ENCODE results near the gene TBC1D8. TPM values are rescaled to one million over a fixed set of nuclear protein-coding genes. Genes with fewer than 3 reads are reported as not detected.

The TBC1D8 gene
- polyA plus RNA-seq, 1 donor, result 45.3 TPM

DNA sequence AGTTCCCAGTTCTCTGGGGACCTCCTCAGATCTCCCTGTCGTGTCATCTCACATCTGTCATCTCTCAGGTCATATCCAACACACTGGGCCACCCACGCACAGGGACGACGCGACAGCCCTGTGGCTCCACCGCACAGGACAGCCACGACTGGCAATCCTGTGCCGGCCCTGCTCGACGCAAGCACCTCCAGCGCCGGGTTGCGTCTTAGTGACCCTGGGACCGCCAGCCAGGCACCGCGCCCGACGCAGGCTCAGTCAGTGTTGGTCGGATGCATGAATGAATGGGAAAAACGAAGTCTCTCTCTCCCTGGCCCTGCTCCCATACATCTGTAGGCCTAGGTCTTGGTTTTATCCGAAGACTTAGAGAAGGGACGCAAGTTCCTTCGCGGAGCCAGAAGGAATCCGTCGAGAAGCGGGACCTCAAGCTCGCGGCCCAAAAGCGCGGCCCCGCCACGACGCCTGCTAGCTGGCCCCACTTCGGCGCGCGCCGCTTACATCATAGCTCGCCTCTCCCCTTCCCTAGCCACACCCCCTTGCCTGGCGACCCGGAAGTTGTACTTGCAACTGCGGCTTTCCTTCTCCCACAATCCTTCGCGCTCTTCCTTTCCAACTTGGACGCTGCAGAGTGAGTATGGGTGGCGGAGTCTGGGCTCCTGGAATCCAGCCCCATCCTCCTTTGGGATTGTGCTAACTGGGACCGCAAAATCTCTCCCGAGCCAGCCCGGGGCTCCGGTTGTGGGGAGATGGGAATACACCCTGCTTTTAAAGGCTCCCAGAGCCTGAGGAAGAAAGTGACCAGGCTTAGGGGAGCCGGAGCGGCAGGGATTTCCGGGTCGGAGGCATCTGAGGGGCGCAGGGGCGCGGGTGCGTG, 149.3 kb downstream of the TBC1D8 start, which contains the start of gene RPL31:
Gene RPL31, plus strand, starts transcription at position 599 of the 871 bp plus-strand sequence. CDS start 413 bp downstream, outside the sequence.
- DNase-seq, result peak; percentile 97

DNA sequence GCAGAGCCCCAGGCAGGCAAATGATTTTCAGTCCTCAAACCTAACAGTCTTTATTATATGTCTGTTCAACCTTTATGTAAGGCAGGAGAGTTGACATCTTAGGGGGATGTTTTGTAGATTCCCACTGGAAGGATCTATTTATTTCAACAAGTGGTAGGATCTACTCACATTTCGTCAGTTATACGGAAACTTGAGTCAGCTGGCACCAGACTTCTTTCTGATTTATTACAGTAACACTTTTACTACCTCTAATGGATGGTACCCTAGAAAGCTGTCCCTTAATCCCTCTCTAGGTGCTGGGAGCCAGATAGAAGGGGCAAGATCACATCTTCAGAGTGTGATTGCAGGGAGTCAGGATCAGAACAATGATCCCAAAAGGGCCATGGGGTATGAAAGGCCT, 151.2 kb downstream of the TBC1D8 start:
- DNase-seq, result no peak

DNA sequence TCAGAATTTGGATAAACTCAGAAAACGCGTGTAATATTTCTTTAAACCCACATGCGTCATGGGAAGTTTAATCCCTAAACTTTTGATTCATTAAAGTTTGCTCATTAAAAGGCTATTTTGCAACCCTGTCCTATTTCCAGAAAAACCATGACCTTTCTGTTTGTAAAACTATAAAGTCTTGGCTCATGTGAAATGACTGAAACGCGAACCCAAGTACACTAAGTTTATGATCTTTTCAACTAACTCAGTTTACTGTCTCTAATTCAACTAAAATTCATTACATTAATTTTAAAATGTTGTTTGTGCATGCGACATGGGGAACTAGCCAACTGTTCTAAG, 153.0 kb downstream of the TBC1D8 start:
- no peak for DNase-seq

DNA sequence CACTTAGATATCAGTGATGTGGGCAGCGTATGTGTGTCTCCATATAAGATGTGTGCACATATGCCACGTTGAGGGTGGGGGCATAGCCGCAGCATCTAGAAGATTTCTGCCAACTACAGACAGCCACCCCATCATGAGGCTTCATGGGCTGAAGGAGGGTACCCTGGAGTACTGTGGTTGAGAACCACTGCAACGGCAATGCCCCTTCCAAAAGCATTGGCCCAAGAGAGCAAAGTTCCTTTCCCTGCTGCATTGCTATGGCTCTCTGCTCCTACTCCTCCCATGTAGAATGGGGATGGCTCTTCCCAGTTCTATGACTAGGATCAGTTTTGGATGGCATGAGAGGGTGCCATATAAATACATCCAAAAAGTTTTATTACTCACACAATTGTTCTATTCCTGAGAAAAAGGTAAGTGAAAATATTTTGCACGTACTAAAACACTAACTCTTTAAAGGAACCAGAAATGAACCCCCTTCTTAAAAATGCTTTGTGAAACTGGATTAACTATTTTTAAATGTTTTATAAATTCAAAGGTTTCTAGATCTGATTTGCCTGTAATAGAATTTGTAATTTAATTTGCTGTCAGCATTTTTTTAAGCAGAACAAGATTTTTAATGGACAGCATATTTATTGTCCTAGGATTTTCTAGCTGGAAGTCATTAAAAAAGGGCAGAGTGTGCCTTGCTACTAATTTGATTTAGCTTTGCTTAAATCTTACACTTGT, 153.5 kb downstream of the TBC1D8 start:
- no peak for DNase-seq

DNA sequence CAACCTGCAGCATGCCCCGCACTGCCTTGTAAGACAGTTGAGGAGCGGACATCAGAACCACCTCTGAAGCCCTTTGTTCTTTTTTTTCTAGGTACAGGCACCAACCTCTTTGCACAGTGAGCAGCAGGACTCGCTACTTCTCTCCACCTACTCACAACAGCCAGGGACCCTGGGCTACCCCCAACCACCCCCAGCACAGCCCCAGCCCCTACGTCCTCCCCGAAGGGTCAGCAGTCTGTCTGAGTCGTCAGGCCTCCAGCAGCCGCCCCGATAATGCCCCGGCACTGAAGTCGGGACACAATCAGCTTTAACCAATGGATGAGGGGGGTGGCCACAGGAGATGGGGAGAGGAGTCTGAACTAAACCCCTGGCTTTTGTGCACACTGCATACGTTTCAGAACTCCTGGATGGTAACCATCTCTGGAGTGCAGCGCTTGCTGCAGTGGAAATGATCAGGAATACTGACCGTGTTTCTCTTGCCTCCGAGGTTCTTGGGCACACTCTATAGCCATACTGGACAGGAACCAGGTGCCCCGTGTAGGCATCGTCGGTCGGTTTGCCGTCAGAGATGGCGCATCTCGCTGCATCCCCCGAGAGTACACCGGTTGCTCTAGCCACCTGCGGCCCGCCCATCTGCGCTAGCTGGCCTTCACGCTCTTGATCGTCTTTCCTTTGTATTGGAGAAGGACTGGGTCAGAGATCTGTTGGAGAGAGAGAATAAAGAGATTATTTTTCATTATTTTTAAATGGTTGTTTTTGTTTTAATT, 155.7 kb downstream of the TBC1D8 start:
- DNase-seq, result no peak

DNA sequence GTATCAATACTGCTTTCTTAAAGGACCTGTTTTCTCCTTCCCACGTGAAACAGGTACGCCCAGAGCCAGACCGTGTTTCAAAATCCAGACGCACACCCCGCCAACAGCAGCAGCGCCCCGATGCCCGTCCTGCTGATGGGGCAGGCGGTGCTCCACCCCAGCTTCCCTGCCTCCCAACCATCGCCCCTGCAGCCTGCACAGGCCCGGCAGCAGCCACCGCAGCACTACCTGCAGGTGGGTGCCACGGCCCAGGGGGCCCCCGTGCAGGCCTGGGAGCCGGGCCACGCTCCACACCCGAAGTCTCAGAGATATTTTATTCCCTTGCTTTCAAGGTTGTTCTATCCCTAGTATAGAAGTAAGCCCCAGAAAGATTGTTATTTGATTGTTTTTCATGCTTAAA, 157.9 kb downstream of the TBC1D8 start:
- no peak for DNase-seq

DNA sequence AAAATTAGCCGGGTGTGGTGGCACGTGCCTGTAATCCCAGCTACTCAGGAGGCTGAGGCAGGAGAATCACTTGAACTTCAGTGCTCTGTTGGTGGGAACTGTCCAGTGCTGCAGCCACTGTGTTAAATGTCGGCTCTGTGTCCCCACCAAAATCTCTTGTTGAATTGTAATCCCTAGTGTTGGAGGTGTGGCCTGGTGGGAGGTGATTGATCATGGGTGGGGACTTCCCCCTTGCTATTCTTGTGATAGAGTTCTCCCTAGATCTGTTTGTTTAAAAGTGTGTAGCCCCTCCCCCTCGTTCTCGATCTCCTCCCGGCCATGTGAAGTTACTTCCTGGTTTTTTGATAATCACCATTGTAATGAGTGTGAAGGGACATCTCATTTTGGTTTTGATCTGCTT, 158.9 kb downstream of the TBC1D8 start:
- no peak for DNase-seq

DNA sequence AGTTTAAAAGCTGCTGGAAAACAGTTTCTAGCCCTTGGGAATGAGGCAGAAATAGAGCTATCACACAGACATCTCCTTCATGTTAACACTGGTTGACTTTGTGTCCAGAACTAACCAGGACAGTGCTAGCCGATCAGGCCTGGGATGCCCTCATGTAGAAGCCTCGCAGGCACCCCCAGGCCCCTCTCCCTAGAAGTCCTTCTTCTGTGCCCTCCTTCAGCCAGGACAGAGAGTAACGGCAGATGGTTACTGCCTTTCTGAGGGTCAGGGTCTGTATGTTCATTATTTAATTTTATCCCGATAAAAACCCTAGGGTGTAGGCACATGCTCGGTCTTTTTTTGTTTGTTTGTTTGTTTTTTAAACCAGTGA, 159.8 kb downstream of the TBC1D8 start:
- DNase-seq, result no peak

DNA sequence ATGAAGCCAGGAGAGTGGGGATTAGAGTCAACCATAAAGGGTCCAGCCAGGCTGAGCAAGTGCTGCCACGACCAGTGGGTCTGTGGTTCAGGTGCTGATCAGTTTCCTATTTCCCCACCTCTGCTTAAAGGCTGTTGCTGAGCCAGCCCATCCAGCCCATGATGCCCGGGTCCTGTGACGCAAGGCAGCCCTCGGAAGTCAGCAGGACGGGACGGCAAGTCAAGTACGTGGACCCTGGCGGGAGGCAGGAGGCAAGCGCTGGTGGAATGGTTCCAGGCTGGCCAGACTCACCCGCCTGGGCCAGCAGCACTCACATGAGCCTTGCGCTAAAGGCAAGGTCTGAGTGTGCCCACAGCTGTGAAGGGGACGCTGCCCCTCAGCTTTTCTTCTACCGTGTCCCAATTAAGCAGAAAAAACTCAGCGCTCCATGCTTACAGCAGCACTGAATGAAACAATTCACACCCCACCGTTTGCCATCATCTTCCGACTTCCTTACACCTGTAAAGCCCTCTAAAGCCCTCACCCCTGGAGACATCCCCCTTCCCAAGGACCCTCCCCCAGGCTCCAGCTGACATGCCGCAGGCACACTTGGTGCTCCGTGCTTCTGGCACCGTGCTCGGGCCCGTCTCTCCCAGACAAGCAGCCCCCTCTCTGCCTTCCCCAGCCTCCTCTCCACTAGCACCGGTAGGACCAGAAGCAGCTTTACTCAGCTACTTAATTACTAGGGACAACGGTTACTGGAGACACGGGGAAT, 160.4 kb downstream of the TBC1D8 start:
- DNase-seq, result no peak

DNA sequence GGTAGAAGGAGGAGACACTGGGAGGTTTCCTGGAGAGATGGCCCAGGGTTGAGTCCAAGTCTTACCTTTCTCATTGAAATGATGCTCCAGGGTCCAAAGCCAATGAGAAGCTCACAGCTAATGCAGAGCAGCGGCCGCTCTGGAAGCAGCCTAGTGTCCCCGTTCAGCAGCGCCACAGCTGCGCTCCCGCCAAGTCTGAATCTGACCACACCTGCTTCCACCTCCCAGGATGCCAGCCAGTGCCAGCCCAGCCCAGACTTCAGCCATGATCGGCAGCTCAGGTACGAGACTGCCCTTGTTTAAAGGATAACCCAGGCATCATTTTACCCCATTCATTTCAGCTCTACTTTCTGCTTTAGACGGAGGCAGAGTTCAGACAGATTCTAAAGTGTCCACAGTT, 161.0 kb downstream of the TBC1D8 start:
- no peak for DNase-seq

DNA sequence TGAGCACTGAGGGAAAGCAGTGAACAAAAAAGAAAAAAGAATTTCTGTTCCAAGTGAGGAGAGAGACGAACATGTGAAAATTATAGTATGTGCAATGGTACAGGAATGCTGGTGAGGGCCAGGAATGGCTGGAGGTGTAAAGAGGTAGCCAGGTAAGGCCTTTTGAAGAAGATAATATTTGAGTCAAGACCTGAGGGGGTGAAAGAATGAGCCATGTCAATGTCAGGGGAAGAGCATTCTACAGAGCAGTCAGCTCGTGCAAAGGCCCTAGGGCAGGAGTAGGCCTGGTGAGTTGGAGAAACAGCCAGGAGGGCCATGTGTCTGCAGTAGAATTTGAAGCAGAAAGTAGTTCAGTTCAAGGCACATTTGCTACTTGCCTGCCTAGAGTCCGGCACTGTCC, 161.5 kb downstream of the TBC1D8 start:
- DNase-seq, result no peak

DNA sequence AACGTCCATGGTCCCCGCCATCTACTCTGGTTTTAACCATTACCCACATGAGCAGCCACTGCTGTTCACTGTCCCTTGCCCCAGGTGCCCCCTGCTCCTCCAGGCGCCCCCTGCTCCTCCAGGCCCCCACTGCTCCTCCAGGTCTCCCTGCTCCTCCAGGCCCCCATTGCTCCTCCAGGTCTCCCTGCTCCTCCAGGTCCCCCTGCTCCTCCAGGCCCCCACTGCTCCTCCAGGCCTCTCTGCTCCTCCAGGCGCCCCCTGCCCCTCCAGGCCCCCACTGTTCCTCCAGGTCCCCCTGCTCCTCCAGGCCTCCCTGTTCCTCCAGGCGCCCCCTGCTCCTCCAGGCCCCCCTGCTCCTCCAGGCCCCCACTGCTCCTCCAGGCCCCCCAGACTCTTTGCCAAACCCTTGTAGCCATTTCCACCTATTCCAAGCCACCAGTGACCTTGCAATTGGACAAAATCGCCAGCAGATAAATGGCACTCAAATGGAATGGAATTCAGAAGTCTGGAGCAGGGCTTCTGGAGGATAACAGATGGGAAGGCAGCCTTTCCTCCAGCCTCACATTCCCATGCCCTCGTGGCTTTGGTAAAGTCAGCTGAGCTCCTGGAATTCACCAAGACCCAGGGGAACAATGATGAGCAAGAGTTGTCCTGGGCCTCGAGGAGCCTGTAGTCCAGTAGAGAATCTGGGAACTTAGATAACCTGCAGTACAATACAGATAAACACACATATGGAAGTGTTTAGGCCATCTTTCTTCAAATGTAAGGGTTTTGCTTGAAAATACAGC, 162.4 kb downstream of the TBC1D8 start:
- DNase-seq, result no peak

DNA sequence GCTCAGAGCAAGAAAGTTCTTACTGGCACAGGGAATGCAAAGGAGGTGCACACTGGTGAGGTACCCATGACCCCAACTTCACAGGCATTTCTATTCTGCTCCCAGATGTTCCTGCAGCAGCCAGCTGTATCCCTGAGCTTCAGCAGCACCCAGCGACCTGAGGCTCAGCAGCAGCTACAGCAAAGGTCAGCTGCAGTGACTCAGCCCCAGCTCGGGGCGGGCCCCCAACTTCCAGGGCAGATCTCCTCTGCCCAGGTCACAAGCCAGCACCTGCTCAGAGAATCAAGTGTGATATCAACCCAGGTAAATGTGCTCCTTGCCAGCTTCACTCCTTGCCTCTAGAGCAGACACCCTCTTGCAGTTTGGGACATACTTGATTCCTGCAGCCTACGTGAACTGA, 163.2 kb downstream of the TBC1D8 start:
- DNase-seq, result no peak

DNA sequence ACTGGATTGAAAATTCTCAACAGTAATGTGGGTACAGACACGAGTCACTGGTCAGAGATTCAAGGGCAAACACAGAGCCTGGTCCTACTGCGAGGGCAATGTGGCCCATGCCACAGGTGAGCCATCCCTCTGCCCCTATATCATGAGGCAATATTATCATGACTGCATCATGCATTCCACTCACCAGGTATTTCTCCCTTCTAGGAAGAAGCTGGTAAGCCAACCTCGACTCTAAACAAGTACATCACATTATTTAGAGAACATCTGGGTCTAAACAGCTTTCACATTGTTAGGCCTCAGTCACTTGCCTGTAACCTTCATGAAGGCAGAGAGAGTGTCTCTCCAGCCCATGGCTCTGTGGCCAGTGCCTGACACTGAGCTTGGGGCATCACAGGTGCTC, 163.6 kb downstream of the TBC1D8 start:
- DNase-seq, result no peak

DNA sequence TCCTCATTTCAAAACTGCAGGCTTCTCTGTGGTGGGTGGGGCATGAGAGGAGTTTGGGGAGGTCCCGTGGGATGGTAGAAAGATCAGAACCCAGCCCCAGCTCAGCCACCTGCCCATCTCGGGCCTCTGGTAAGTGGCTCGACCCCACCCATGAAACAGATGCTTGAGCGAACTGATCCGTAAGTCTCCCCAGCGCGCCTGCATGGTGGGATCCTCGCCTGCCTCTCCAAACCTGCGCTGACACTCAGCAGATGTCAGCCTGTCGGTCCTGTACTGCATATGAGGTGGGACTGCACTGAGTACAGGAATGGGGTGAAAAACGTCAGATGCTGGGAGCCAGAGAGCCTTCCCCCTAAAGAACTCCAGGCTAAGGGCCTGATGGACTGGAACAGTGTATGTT, 165.0 kb downstream of the TBC1D8 start:
- DNase-seq, result no peak

DNA sequence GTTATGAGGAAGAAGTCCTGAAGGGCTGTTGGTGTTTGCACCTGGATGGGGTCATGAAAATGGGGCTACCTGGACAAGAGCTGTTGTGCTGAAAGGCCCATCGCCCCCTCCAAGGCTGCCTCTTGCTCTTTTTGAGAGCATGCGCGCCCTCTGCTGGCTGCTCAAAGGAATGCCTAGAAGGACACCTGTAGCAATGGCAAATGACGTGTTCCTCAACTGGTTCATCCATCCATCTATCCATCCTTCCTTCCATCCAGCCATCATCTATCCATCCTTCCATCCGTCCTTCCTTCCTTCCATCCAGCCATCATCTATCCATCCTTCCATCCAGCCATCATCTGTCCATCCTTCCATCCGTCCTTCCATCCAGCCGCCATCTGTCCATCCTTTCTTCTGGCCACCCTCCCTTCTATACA, 166.3 kb downstream of the TBC1D8 start:
- DNase-seq, result peak; percentile 59

DNA sequence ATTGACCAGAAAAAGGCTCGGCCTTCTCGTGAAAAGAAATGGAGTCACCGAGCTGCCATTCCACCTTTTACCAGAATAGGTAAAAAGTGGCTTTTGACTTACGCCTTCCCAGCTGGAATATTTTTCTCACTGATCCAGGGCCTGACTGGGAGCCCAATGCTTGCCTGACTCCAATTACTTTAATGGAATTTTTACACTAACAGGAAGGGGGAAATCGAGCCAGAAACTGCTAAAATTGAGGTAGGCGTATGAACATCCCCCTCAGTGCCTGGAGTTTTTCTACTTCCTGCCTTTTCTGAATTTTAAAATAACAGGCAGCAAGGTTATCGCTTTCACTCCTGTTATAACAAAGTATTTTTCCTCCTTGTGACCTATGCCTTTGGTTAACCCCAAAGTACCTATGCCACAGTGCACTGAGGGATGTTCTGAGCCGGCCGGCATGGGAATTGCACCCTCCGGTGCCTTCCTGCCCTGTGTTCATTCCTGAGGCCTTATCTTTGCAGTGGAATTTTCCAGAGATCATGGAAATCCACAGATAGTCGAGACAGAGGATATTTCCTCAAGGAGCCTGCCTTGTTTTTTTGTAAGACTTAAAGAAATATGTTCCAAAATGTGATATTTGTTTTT, 167.4 kb downstream of the TBC1D8 start:
- no peak for DNase-seq

DNA sequence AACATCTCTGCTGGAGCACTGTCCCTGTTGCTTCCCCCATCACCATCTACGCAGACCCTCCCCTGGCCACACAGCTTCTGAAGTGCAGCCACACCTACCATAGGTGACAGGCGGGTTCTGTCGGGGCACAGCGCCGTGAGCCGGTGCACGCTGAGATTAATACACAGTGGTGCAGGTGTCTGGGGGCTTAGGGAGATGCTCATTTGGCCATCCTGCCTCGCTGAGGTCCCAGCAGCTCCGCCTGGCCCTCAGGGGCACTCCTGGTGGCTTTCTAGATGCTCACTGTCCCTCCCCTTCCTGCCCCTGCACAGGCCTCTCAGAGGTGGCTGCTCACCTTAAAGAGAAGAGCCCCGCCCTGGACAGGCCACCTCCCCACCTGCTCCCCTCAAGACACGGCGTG, 168.0 kb downstream of the TBC1D8 start:
- no peak for DNase-seq

DNA sequence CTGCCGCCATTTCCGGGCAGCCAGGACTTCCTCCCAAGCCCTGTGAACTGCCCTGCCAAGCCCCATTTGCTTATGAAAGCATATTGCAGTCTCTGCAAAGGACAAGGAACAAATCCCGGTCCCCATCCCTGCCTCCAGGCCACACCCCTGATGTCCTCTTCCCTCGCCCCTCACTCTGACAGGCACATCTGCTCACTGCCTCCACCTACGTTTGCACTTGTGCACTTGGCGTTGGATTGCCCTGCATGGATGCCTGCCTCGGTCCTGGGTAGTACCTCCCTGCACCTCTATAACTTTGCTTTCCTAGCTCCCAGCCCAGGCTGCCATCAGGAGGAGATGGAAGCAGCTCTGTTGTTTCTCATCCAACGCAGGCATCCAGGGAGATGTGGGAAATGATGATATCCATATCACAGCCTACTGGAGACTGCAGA, 168.7 kb downstream of the TBC1D8 start:
- no peak for DNase-seq

DNA sequence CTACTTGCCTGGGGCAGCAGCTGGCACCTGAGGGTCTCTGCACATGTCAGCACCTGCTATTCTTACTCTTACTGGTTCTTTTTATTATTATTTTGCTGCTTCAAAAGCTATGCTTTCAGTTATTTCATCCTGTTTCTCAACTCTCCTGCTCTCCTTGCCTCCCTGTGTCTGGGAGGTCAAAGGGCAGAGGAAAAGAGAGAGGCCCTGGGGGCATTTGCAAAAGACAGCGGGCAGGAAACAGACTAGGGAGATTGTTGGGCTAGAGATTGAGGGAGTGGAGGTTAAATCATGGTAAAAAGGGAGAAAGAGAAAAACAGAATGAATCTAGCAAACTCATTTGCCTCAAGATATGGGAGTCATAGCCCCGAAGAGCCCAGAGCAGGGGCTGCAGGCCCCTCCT, 170.2 kb downstream of the TBC1D8 start:
- DNase-seq, result no peak

DNA sequence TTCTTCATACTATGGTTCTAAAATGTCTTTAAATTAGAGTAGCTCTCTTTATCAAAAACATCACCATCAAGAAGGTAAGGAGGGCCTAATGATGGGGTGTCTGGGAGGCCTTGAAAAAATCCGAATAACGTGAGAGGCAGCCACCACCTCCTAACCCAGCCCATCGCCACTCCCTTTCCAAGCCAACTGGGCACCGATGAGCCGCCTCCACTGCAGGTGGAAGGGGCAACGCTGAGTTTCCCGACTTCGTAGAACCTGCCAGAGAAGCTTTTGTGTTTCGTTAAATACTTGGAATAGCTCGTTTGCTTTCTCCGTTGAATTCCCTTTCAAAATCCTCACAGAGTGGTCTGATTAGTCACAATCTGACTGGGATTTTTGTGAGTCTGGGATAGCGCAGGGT, 171.1 kb downstream of the TBC1D8 start:
- no peak for DNase-seq

Measured in left kidney (tissue), 2 donors.